NK-92 treated with Interleukin-12 subunit alpha and Interleukin-12 subunit beta, amount 100 ng/mL, for 24 hours (cell line): ENCODE data around the gene BNIP2.
A peak's percentile ranks its signal among the peaks of the same experiment; 100 is the strongest.

ENCODE experiments used
- DNase-seq: peaks from one replicate; lab custom pipeline; 2025; lab: John Stamatoyannopoulos, UW

Gene BNIP2

GRCh38 chr15:59636184-59636583 is 52.9 kb downstream of the BNIP2 start:
- no peak for DNase-seq

- DNase-seq: no peak
Observed at GRCh38 chr15:59632714-59633113, 56.4 kb downstream of the BNIP2 start.

GRCh38 chr15:59622289-59622688 is 66.8 kb downstream of the BNIP2 start:
- peak; percentile 4 for DNase-seq

- no peak for DNase-seq
Observed at GRCh38 chr15:59618406-59618805, 70.7 kb downstream of the BNIP2 start.

GRCh38 chr15:59616379-59616778 is 72.7 kb downstream of the BNIP2 start:
- DNase-seq: no peak

- DNase-seq: no peak
Observed at GRCh38 chr15:59615661-59616060, 73.5 kb downstream of the BNIP2 start.

- no peak for DNase-seq
Observed at GRCh38 chr15:59614153-59614552, 75.0 kb downstream of the BNIP2 start.

- no peak for DNase-seq
Observed at GRCh38 chr15:59611276-59612260, 77.6 kb downstream of the BNIP2 start, which contains the start of gene GCNT3. Gene GCNT3, plus strand, starts transcription at chr15:59611783. Its CDS starts 6,456 bp downstream, at chr15:59618239.

GRCh38 chr15:59609730-59610712 is 79.1 kb downstream of the BNIP2 start:
- DNase-seq: no peak
